Liver (tissue), 3 donors: ENCODE measurements around the gene ANAPC5.

Experiments
- CTCF ChIP-seq: fragments of 150-350 bp; IDR thresholded peaks from 2 replicates; pipeline ENCODE4 v1.5.1; 2017; ENCODE audit warnings: improper control_type of control experiment, low read depth, low read length; ENCODE audit not compliant: missing input control
- GABPA ChIP-seq, 2 donors: IDR thresholded peaks in 1 of 2; conservative IDR thresholded peaks in 1 of 2; 2 replicates each; pipeline ENCODE4 v1.6.1; 2016; ENCODE audit warnings: antibody characterized with exemption in 2 of 2, mild to moderate bottlenecking in 1 of 2, moderate library complexity in 1 of 2
- JUND ChIP-seq, 2 donors: IDR thresholded peaks; 2 replicates each; pipeline ENCODE4 v1.6.1; 2016; ENCODE audit warnings: antibody characterized with exemption in 2 of 2
- SP1 ChIP-seq: IDR thresholded peaks from 2 replicates; pipeline ENCODE4 v1.6.1; 2018; ENCODE audit warnings: antibody characterized with exemption, mild to moderate bottlenecking
- donor health status: healthy.
- donor health status: healthy.

GRCh38 chr12:121357331-121357730 is 5.1 kb upstream of the ANAPC5 start:
- no peak for TF ChIP-seq CTCF
- TF ChIP-seq GABPA (IDR thresholded peaks at IDR 0.05 in 1 of 2, conservative IDR thresholded peaks at IDR 0.05 in 1 of 2), result no peak
- TF ChIP-seq SP1, result no peak
- no peak for TF ChIP-seq JUND (IDR thresholded peaks at IDR 0.05)
